ENCODE data around the gene MAP3K5. TPM values are rescaled to one million over a fixed set of nuclear protein-coding genes. Genes with fewer than 3 reads are reported as not detected.

Gene MAP3K5
- total RNA-seq, 2 donors from 2014 or later: 17.5 to 18.9 TPM

GRCh38 chr6:136548582-136549299 lies 243.5 kb downstream of the MAP3K5 start:
- DNase-seq (no peak), ATAC-seq (no peak)
- intact Hi-C loops (cut with DNase I, micrococcal nuclease): no loop called here

- intact Hi-C loops (cut with DNase I, micrococcal nuclease): no loop called here
- no peak for ATAC-seq
- DNase-seq: no peak
Observed at GRCh38 chr6:136547871-136548270, 244.4 kb downstream of the MAP3K5 start.

GRCh38 chr6:136547336-136547735 lies 244.9 kb downstream of the MAP3K5 start:
- no peak for DNase-seq
- intact Hi-C loops (cut with DNase I, micrococcal nuclease): no loop called here
- no peak for ATAC-seq

DNA sequence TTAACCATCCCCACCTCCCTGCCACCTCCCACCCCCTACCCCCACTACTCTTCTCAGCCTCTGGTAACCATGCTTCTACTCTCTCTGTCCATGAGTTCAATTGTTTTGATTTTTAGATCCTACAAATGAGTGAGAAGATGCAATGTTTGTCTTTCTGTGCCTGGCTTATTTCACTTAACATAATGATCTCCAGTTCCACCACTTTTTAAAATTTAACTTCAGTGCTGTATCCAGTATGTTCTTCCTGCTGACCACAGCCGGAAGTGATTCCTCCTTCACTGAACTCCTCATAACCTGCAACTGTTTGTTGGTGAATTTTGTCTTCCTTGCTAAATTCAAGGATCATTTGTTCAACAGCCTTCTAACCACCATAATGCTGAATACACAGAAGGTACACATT lies 245.9 kb downstream of the MAP3K5 start:
- ATAC-seq: no peak
- intact Hi-C loops (cut with DNase I, micrococcal nuclease): no loop called here
- DNase-seq: no peak

DNA sequence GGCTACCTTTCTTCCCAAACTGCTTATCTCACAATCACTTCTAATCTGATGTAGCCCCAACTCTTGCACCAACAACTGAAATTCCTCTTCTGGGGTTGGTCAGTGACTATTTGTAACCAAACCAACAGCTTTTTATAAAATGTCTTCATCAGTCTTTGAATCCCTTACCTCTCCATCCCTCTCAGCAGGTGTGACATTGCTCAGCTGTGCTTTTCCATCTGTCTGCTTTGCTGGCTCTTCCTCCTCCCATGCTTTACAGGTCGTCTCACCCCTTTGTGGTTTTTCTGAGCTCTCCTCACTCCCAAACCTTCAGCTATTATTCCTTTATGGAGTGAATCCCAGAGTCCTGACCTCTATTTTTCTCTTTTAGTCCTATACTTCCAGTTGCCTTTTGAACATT lies 248.0 kb downstream of the MAP3K5 start:
- intact Hi-C loops (cut with DNase I, micrococcal nuclease): no loop called here
- DNase-seq: no peak
- ATAC-seq: no peak

GRCh38 chr6:136541395-136541794 lies 250.9 kb downstream of the MAP3K5 start:
- ATAC-seq: peak; percentile 62
- no peak for DNase-seq
- intact Hi-C loops (cut with DNase I, micrococcal nuclease): no loop called here

DNA sequence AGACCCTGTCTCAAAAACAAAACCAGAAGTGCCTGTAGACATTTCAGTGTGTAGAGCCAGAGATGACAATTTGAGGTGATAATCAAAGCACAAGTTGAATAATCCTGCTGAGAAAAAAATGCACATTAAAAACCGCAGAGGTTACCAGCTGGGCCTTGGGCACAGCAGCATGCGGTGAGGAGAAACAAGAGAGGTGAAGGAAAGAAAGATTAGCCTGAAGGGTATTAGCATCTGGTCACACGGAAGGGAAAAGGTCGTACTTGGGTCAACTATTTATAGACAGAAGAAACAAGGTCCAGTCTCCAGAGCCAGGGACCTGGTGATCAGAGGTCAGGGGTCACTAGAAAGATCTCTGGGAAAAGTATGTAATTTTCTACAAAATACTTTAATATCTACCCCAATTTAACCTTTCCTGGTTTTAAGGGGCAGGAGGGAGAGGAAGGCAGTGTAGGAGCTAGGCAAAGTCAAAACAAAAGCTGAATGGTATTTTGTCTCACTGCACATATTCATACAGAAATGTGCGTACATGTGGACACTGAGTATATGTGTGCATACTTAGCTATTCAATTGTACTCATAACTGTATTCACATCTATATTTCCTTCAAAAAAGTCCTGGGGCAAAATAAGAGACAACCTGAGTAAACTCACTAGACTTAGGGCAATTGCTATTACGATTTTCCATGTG lies 252.2 kb downstream of the MAP3K5 start:
- intact Hi-C loops (cut with DNase I, micrococcal nuclease): no loop called here
- ATAC-seq: no peak

GRCh38 chr6:136538836-136539235 lies 253.4 kb downstream of the MAP3K5 start:
- DNase-seq (no peak), ATAC-seq (peak; percentile 41)
- intact Hi-C loops (cut with DNase I, micrococcal nuclease): no loop called here

More for the DNA sequence above, 252.2 kb downstream of the MAP3K5 start:
- no peak for DNase-seq

GRCh38 chr6:136535880-136536650 lies 256.2 kb downstream of the MAP3K5 start:
- DNase-seq: no peak
- intact Hi-C loops (cut with DNase I, micrococcal nuclease): no loop called here
- no peak for ATAC-seq

DNA sequence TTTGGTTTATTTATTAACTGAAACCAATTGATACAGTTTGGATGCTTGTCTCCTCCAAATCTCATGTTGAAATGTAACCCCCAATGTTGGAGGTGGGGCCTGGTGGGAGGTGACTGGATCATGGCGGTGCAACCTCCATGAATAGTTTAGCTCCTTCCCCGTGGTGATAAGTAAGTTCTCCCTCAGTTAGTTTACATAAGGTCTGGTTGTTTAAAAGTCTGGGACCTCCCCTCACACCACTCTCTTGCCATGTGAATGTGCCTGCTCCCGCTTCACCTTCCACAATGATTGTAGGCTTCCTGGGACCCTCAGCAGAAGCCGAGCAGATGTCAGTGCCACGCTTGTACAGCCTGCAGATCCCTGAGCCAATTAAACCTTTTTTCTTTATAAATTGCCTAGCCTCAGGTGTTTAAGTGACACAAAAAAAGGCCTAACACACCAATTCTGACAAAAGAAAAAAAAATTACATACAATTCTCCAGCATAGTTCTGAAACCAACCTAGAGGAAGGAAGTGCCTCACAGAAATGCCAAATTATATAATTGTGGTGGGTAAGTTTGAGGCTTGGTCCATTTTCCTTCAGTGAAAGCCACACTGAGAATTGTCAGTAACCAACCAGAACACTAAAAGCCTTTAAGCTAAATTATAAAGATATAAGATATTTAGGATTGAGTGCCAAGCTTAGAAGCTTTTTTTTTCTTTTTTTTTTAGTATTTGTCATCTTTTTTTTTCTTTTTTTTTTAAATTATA lies 257.1 kb downstream of the MAP3K5 start:
- ATAC-seq: no peak
- no peak for DNase-seq
- intact Hi-C loops (cut with DNase I, micrococcal nuclease): no loop called here

GRCh38 chr6:136534268-136534667 lies 258.0 kb downstream of the MAP3K5 start:
- DNase-seq: no peak
- intact Hi-C loops (cut with DNase I, micrococcal nuclease): no loop called here
- ATAC-seq: no peak

DNA sequence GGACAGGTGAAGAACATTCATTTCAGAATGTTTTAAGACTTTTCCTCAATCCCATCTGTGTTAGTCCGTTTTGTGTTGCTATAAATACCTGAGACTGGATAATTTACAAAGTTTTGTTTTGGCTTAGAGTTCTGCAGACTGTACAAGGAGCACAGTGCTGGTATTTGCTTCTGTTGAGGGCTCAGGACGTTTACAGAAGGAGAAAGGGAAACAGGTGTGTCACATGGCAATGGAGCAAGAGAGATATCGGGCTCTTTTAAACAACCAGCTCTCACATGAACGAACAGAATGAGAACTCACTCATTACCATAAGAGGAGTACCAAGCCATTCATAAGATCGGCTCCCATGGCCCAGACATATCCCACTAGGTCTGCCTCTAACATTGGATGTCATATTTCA lies 258.8 kb downstream of the MAP3K5 start:
- intact Hi-C loops (cut with DNase I, micrococcal nuclease): no loop called here
- DNase-seq (no peak), ATAC-seq (no peak)

DNA sequence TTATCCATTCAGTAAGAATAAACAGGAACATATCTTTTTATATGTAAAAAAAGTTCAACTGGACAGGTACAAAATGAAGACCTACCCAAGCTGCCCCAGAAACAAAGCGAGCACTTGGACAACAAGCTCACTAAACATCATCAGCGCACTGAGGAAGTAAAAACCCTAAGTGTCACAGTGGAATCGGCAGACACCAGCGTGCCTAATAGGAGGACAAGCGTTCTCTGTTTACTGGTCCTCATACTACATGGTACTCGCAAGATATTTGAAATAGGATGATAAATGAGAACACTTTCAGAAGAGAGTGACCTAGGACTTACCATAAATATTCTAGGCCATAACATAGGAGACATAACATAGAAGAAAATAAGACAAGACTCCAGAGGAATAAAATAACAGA lies 260.2 kb downstream of the MAP3K5 start:
- ATAC-seq (no peak), DNase-seq (no peak)
- intact Hi-C loops (cut with DNase I, micrococcal nuclease): no loop called here

GRCh38 chr6:136529710-136530109 lies 262.6 kb downstream of the MAP3K5 start:
- DNase-seq: peak in 1 of 2 donors; percentile 23
- peak; percentile 73 for ATAC-seq
- intact Hi-C loops (cut with DNase I, micrococcal nuclease): no loop called here

GRCh38 chr6:136528477-136528876 lies 263.8 kb downstream of the MAP3K5 start:
- intact Hi-C loops (cut with DNase I, micrococcal nuclease): no loop called here
- no peak for DNase-seq

GRCh38 chr6:136527831-136528230 lies 264.4 kb downstream of the MAP3K5 start:
- intact Hi-C loops (cut with DNase I, micrococcal nuclease): no loop called here
- ATAC-seq: no peak
- DNase-seq: no peak

More at GRCh38 chr6:136528477-136528876, 263.8 kb downstream of the MAP3K5 start:
- no peak for ATAC-seq

DNA sequence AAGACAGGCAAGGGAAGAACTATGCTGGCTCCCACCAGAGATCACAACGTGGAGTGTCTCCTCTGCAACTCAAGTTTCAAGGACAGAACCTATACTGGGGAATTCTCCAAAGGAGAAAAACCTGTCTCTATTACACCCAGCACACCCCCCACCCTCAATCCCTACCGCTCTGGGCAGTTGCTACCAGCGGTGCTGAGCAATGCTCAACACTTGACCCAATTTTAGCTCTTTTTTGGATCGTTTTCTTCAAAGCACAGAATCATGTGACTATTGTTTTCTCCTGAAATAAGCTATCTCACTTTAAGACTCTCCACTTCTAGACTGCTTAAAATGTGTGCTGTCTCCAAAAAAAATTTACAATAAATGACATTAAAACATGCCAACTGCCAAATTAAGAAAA lies 265.3 kb downstream of the MAP3K5 start:
- ATAC-seq (no peak), DNase-seq (no peak)
- intact Hi-C loops (cut with DNase I, micrococcal nuclease): no loop called here

DNA sequence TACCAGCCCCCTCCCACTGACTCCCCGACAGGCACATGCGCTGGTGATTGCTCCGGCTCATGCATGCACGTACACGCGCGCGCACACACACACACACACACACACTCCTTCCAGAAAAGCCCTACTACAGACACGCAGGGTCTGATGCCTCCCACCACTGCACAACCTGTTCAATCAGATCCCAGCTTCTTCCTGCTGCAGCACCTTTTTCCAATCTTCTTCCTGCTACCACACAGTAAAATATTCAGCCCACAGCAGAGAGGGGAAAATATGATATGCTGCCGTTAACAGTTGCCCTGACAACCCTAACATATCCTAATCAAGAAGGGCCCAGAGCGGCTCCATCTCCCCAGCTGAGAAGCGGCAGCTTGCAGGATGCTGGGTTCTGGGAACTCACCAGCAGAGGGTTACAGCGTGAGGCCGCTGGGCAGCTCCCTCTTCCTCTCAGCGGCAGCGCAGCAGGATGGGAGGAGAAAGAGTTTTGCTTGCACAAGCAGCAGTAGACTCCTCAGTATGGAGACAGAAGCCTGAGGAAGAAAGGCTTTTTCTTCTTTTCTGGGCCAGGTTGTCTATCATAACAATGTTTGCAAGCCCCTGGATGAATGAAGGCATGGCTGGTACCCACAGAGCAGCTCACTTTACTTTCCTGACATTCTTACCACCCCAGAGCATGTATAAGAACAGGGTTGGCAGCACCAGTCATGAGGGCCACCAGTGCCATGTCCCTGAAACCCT lies 265.9 kb downstream of the MAP3K5 start:
- DNase-seq (peak in 1 of 2 donors; percentile 44), ATAC-seq (peak; percentile 48)
- intact Hi-C loops (cut with DNase I, micrococcal nuclease): no loop called here

All from left colon (tissue), 2 donors.